A172 (cell line): Measurements from ENCODE around the gene PPM1E. TPM values are rescaled to one million over a fixed set of nuclear protein-coding genes. Genes with fewer than 3 reads are reported as not detected.
"Not testable (repeated sequence)": the region's sequence is repeated elsewhere in the genome, so short reads cannot be mapped to it uniquely, and the experiment has no call there.

Experiments
- DNase-seq: peaks from one replicate; pipeline ENCODE4 v3.0.0-alpha.2; 2015; ENCODE audit warnings: low spot score
- total RNA-seq: library from RNA; depleted of rRNA; stranded (reverse); fragments of >200 nt; shearing (Covaris generic); gene quantifications from 2 replicates; pipeline ENCODE4 v1.2.3, GENCODE V29; 2014

The PPM1E gene
- total RNA-seq, 1 experiment from 2014 or later: 0.21 TPM

DNA sequence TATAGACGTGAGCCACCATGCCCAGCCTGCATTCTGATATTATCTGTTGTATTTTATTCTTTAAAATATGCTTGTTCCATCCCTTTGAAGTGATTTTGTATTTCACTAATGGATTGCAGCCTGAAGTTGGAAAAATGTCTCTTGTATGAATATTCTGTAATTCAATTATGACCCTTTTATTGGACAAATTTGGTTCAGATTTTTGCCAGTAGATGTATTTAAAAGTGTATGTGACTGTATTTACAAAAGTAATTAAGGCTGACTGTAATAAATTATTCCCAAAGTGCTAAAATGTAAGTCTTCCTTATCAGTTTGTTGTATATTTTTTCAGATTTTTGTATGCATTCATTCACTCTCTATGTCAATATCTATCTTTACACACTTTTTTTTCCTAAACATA lies 23.8 kb downstream of the PPM1E start:
- DNase-seq: no peak

DNA sequence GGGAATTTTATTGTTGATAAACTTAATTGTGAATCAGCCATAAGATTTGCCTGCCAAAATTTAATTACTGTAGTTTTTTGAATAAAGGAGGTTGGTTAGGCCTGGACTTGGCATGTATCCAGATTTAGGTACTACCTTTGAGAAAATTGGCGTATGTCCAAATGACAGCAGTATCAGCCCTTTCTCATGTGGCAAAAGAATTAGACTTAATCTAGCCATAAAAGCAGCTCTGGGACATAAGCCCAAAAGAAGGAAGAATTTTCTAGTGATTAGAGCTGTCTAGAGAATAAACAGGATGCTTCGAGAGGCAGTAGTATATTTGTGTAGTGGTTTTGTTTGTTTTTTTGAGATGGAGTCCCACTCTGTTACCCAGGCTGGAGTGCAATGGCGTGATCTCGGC lies 27.7 kb downstream of the PPM1E start:
- DNase-seq: no peak

DNA sequence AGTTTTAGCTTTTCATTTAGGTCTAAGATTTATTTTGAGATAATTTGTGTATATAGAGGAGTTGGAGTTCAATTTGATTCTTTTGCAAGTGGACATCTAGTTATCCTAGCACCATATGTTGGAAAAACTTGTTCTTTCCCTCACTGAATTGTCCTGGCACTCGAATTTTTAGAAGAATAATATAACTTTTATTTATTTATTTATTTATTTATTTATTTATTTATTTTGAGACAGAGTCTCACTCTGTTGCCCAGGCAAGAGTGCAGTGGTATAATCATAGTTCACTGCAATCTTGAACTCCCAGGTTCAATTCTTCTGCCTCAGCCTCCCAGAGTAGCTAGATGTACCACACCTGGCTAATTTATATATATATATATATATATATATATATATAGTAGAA lies 29.4 kb downstream of the PPM1E start:
- DNase-seq: no peak

DNA sequence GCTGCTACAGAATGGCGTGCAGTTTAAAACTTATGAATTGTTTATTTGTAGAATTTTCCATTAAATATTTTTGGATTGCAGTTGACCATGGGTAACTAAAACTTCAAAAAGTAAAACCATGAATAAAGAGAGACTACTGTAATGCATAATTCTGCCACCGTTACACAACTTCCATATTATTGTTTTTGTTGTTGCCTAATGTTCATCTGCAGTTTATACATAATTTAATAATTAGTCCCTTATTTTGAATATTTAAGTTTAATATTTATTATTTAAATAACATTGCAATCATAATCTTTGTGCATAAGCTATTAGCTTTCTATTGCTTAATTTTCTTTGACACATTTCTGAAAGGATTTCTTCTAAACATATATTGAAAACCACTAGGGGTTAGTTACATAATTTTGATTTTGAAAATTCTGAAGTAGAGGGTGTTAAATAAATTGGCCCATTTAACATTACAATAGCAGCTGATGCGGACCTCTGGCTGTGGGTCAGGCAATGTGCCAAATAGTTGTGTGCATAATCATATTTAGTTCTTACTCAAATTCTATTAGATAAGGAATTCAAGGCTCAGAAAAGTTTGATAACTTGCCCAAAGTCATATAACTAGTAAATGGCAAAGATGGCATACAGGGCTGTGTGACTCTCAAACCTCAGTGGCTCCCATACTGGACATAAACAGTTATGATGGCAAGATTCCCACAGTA lies 31.1 kb downstream of the PPM1E start:
- peak; percentile 70 for DNase-seq

DNA sequence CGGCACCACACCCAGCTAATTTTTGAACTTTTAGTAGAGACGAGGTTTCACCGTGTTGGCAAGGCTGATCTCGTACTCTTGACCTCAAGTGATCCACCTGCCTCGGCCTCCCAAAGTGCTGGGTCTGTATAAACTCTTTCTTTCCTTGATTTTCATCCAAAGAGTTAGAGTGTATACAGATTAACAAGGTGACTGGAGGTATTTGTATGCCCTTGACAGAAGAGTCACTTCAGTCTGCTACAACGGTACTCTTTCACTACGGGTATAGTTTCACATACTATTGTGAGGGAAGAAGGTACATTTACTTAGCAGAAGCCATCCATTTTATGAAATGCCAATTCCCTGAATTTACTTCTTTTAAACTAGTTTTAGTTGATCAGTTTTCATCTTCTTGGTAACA lies 32.5 kb downstream of the PPM1E start:
- DNase-seq: no peak

DNA sequence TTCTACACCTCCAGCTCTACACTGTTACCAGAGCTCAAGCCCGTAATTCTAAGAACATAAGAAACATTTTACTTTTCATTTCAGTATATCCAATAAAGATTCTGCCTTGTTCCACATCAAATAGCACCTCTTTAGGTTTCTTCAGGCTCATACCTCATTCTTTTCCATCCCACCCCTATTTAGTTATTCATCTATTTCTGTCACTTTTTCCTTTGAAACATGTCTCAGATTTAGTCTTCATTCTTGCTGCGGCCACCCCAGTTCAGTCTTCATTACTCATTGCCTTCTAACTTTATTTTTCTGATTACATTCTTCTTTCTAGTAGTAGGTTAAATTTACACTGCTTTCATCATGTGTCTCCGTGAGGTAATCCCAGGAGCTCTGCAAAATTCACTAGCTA lies 33.5 kb downstream of the PPM1E start:
- DNase-seq: no peak

DNA sequence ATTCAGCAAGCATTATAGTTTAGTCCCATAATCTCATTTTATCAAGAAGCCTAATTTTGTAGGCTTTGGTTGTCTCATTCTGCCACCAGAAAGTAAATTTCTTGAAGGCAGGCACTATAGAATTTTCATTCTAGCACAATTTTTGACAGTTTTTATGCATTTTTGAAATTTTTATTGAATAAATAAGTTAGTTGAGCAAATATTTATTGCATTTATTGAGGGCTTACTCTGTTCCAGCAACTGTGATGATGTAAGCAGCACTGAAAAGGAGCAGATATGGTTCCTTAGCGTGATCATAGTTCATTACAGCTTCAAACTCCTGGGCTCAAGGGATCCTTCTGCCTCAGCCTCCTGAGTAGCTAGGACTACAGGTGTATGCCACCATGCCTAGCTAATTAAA lies 34.2 kb downstream of the PPM1E start:
- DNase-seq: no peak

DNA sequence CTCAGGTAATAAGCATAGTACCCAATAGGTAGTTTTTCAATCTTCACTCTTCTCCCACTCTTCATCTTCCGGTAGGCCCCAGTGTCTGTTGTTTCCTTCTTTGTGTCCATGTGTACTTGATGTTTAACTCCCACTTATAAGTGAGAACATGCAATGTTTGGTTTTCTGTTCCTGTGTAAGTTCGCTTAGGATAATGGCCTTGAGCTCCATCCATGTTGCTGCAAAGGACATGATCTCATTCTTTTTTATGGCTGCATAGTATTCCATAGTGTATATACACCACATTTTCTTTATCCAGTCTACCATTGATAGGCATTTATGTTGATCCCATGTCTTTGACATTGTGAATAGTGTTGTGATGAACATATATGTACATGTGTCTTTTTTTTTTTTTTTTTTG lies 38.9 kb downstream of the PPM1E start:
- DNase-seq: not testable (repeated sequence)

DNA sequence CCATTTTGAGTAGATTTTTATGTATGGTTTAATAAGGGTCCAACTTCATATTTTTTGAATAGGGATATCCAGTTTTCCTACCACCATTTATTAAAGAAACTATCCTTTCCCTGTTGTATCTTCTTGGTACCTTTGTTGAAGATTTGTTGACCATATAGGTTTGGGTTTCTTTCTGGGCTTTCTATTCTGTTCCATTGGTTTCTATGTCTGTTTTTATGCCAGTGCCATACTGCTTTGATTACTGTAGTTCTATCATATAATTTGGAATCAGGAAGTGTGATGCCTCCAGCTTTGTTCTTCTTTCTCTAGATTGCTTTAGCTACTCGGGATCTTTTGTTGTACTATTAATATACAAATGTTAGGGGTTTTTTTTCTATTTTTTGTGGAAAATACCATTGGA lies 46.5 kb downstream of the PPM1E start:
- no peak for DNase-seq

DNA sequence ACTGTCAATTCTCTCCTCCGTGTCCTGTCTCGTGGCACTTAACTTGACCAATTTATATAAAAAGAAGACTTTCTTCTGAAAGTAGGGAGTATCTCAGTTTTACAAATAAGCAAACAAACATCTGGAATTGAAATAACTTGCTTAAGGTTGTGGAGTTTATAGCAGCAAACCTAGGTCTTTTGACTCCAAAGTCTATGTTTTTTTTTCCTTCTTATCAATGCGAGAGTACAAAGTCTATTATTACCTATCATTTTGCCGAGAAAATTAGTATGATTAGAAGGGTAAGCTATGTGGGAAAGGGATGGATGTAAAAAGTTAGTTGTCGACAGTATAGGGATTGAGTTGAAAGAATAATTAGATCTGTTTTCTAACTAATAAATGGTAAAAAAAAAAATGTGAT lies 50.4 kb downstream of the PPM1E start:
- DNase-seq: no peak

DNA sequence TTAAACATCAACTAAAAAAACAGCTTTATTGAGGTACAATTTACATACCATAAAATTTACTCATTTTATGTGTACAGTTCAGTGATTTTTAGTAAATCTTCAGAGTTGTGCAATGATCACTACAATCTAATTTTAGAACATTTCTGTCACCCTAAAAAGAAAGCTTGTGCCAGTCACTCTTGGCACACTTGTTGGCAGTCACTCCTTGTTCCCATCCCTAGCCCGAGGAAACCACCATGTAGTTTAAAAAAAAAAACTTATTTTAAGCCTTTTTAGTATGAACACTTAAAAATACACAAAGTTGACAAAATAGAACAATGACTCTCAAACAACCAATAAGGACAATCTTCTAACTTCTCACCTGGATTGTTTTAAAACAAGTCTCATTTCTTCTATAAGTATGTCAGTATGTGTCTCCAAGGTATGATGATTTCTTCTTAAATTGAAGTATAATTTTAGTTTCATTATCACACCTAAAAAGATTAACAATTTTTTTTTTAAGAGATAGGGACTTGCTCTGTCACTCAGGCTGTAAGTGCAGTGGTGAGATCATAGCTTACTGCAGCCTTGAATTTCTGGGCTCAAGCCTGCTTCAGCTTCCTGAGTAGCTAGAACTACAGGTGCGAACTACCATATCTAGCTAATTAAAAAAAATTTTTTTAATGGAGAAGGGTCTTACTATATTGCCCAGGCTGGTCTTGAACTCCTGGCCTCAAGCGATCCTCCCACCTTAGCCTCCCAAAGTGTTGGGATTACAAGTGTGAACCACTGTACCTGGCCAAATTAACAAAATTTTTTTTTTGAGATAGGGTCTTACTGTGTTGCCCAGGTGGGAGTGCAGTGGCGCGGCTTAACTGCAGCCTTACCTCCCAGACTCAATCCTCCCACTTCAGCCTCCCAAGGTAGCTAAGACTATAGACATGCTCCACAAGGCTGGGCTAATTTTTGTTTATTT lies 53.2 kb downstream of the PPM1E start:
- DNase-seq: no peak

DNA sequence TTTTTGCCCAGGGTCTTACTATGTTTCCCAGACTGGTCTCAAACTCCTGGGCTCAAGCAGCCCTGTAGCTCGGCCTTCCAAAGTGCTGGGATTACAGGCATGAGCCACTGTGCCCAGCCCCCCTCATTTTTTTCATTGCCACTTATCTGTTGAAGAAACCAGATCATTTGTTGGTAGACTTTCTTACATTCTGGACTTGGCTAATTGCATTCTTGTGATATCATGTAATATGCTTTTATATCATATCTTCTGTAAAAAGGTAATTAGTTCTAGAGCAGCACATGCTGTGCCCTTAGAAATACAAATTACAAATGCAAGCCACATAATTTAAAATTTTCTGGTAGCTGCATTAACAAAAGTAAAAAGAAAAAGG lies 53.9 kb downstream of the PPM1E start:
- no peak for DNase-seq

DNA sequence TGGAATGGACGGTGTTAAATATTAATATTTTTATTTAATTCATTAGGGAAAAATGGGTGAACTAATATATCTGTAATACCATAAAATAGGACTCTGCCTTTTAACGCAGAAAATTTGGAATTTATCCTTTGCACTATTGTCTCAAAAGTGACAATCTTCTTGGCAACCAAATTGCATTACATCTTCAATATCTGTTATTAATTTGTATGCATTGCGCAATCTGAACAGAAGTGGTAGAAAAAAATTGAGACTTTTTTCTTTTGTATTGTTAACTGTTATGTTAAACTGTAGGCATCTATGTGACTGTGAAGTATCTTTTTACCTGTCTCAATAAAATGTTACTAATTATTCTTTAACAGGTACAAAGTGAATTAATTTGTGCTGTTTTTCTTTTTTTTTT lies 55.6 kb downstream of the PPM1E start:
- no peak for DNase-seq

DNA sequence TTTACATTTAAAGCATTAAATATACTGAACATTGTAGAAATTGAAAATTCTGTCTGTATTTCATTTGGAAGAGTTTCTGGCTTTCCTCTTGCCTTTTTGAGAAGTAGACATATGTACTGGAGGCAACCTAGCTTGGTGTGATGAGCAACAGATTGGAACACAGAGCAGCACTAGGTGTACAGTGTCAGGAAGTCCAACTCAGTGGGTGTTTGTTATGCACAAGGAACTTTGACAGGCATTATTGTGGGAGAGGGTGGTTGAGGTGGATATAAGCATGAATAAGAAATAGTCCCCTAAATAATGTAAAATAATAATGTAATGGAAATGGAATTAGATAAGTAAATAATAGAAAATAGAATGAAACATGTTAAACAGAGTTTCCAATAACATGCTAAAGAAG lies 58.1 kb downstream of the PPM1E start:
- no peak for DNase-seq

DNA sequence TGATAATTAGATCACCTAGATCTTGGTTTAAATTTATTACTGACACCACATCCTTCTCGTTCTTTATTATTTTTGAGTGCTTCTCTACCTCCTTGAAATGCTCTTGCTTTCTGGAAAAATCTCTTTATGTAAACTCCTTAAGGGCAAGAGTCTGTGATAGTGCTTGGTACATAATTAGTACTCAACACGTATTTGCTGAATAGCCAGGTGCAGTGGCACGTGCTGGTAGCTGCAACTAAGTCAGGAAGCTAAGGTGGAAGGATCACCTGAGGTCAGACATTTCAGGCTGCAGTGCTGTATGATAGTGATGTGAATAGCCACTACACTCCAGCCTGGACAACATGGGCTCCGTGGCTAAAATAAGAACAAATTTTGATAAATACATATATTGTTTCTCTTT lies 63.0 kb downstream of the PPM1E start:
- DNase-seq: no peak

DNA sequence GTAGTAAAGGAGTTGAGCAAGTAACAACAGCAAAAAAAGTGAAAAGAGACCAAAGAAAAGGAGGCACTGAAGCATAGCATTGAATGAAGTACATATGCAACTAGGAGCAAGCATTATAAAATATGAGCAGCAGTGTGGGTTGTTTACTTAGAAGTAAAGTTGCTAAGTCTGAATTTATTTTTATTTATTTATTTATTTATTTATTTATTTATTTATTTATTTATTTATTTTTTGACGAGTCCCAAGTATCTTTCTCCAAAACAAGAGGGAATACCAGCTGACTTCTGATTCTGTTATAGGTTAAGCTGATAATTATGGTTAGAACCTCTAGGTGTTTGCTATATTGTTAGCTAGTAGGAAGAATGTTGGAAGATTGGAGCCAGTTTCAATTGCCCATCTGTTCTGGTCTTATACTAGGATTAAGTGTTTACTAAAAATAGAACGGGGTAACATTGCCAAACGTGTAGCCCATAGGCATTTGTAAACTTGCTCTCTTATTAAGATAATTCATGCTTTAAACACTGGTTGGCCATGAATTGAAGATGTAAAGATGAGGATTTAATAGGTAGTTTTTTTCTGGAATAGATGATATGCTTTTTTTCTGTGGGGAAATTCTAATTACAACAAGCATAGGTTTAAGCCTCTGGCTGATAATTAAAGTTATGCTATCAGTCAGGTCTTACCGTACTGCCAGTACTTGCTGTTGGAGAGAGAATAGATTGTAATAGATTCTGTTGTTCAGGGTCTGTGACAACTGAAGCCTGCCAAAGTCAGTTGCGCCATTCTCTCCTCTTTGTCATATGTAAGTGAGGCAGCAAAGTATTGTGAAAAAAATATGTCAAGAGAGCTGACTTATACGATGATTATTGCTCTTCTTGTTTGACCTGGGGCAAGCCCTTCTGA lies 66.7 kb downstream of the PPM1E start:
- no peak for DNase-seq

DNA sequence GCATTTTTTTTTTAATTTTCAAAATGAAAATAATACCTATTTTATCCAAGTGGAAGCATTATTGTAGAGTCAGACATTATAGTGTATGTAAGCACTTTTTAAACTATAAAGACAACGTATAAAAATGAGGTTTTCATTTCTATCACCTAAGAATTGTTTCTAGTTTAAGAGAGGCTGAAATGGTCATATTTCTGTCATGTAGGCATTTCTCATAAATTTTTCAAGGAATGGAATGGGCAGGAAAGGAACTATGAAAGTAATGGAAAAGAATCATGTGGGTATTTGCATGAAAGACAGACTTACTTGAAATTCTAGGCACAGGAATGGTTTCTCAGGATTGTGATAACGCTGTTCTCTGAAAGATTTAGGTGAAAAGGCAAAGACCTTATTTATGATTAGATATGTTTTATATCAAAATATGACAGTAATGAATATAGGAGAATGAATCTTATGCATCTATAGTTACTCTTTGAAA lies 67.4 kb downstream of the PPM1E start:
- no peak for DNase-seq

DNA sequence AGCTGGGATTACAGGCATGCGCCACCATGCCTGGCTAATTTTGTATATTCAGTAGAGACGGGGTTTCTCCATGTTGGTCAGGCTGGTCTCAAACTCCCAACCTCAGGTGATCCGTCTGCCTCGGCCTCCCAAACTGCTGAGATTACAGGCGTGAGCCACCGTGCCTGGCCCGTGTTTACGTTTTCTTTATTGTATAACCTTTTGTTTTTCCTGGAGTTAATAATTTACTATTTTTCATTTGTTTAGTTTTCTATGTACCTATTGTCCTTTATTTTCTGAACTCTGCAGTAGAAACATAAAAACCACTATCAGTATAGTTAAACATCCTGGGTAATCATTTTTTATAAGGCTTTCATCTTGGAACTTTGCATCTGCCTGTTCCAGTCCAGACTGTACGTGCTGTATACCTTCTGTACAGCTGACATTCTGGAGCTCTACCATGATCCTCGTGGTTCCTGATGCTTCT lies 73.6 kb downstream of the PPM1E start:
- DNase-seq: no peak

DNA sequence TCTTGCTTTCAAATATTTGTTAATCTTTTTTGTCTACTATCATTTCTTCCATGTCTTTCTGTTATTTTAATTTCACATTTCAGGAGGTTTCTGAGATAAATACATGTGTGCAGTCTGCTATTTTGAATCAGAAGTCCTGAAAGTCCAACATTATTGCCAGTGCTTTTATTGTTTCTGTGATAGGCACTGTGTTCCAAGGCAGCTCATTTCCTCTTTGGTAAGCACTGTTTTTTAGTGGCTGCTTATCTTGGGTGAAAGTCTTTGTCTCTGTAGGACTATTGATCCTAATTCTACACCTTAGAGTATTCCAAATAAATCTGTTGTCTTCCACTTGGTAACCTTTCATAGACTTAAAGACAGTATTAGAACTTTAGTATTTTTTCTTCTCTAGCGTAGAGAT lies 76.1 kb downstream of the PPM1E start:
- DNase-seq: no peak

DNA sequence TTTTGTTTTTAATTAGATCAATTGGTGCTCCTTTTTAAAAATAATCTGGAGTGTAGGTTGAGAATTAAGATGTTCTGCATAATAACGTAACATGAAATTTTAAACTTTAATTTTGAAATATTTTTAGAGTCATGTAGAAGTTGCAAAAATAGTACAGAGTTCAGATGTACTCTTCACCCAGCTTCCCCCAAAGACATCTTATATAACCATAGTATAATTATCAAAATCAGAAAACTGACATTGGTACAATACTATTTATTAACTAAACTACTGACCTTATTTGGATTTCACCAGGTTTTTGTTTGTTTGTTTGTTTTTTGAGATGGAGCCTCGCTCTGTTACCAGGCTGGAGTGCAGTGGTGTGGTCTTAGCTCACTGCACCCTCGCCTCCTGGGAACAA lies 76.9 kb downstream of the PPM1E start:
- no peak for DNase-seq

DNA sequence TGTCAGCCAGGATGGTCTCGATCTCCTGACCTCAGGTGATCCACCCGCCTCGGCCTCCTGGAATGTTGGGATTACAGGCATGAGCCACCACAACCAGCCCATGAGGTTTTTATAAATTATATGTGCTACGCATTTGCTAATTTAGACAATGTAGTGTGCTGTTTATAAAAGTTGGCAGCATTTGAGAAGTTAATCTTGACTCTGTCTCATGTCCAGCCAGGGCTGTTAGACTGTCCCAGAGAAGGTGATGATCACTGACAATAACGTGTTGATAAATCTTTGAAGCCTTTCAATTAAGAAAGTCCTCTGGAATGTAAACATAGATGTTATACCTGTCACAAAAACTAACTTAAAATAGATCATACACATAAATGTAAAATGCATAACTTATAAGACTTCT lies 82.0 kb downstream of the PPM1E start:
- no peak for DNase-seq
